ENCODE data around the gene CARMIL1. TPM values are rescaled to one million over a fixed set of nuclear protein-coding genes. Genes with fewer than 3 reads are reported as not detected.

Gene CARMIL1
- total RNA-seq, 2 donors from 2014 or later, result 0.56 to 0.76 TPM

GRCh38 chr6:25341923-25342619 is 62.9 kb downstream of the CARMIL1 start:
- no peak overlapping the region for H3K27ac Mint-ChIP-seq
- ATAC-seq, result no peak
- no peaks in the 10 kb centered on the region for H3K4me1 Mint-ChIP-seq (ENCODE audit: low read depth in 2 of 2)
- H3K27me3 Mint-ChIP-seq, result no peaks in the 10 kb centered on the region
- no peak overlapping the region for H3K4me3 Mint-ChIP-seq
- no peak for DNase-seq (ENCODE audit: low spot score)
- no peaks in the 10 kb centered on the region for H3K9me3 Mint-ChIP-seq
- no peaks in the 10 kb centered on the region for H3K36me3 Mint-ChIP-seq

GRCh38 chr6:25342802-25343201 is 63.6 kb downstream of the CARMIL1 start:
- Mint-ChIP-seq H3K36me3 (no peaks in the 10 kb centered on the region), H3K9me3 (no peaks in the 10 kb centered on the region), H3K4me3 (no peak overlapping the region), H3K4me1 (ENCODE audit: low read depth in 2 of 2) (no peaks in the 10 kb centered on the region), H3K27ac (no peak overlapping the region), H3K27me3 (no peaks in the 10 kb centered on the region)
- DNase-seq (ENCODE audit: low spot score) (no peak), ATAC-seq (no peak)

- H3K27ac Mint-ChIP-seq, result no peak overlapping the region
- H3K27me3 Mint-ChIP-seq, result no peaks in the 10 kb centered on the region
- H3K36me3 Mint-ChIP-seq, result no peaks in the 10 kb centered on the region
- no peak overlapping the region for H3K4me3 Mint-ChIP-seq
- ATAC-seq (no peak), DNase-seq (ENCODE audit: low spot score) (no peak)
- H3K9me3 Mint-ChIP-seq, result no peaks in the 10 kb centered on the region
- no peaks in the 10 kb centered on the region for H3K4me1 Mint-ChIP-seq (ENCODE audit: low read depth in 2 of 2)
Observed at GRCh38 chr6:25343984-25344383, 64.8 kb downstream of the CARMIL1 start.

GRCh38 chr6:25344827-25345226 is 65.7 kb downstream of the CARMIL1 start:
- Mint-ChIP-seq H3K36me3 (no peaks in the 10 kb centered on the region), H3K27ac (no peak overlapping the region), H3K4me3 (no peak overlapping the region), H3K4me1 (ENCODE audit: low read depth in 2 of 2) (no peaks in the 10 kb centered on the region), H3K9me3 (no peaks in the 10 kb centered on the region), H3K27me3 (no peaks in the 10 kb centered on the region)
- no peak for ATAC-seq
- DNase-seq (ENCODE audit: low spot score), result no peak

GRCh38 chr6:25346064-25346463 is 66.9 kb downstream of the CARMIL1 start:
- DNase-seq (ENCODE audit: low spot score) (no peak), ATAC-seq (no peak)
- H3K36me3 Mint-ChIP-seq, result no peaks in the 10 kb centered on the region
- H3K27ac Mint-ChIP-seq, result no peak overlapping the region
- no peaks in the 10 kb centered on the region for H3K9me3 Mint-ChIP-seq
- H3K27me3 Mint-ChIP-seq, result no peaks in the 10 kb centered on the region
- H3K4me3 Mint-ChIP-seq, result no peak overlapping the region
- H3K4me1 Mint-ChIP-seq (ENCODE audit: low read depth in 2 of 2), result no peaks in the 10 kb centered on the region

- Mint-ChIP-seq H3K4me1 (ENCODE audit: low read depth in 2 of 2) (no peaks in the 10 kb centered on the region), H3K36me3 (no peaks in the 10 kb centered on the region), H3K4me3 (no peak overlapping the region), H3K27ac (no peak overlapping the region), H3K27me3 (no peaks in the 10 kb centered on the region), H3K9me3 (no peaks in the 10 kb centered on the region)
- DNase-seq (ENCODE audit: low spot score), result no peak
- no peak for ATAC-seq
Observed at GRCh38 chr6:25350573-25350972, 71.4 kb downstream of the CARMIL1 start.

GRCh38 chr6:25351485-25351884 is 72.3 kb downstream of the CARMIL1 start:
- Mint-ChIP-seq H3K4me3 (no peak overlapping the region), H3K4me1 (ENCODE audit: low read depth in 2 of 2) (no peaks in the 10 kb centered on the region), H3K27ac (no peak overlapping the region), H3K9me3 (no peaks in the 10 kb centered on the region), H3K36me3 (no peaks in the 10 kb centered on the region), H3K27me3 (no peaks in the 10 kb centered on the region)
- no peak for ATAC-seq
- no peak for DNase-seq (ENCODE audit: low spot score)

GRCh38 chr6:25352285-25352684 is 73.1 kb downstream of the CARMIL1 start:
- Mint-ChIP-seq H3K9me3 (no peaks in the 10 kb centered on the region), H3K36me3 (no peaks in the 10 kb centered on the region), H3K27me3 (no peaks in the 10 kb centered on the region), H3K27ac (no peak overlapping the region), H3K4me1 (ENCODE audit: low read depth in 2 of 2) (no peaks in the 10 kb centered on the region), H3K4me3 (no peak overlapping the region)
- ATAC-seq (no peak), DNase-seq (ENCODE audit: low spot score) (no peak)

- Mint-ChIP-seq H3K4me3 (no peak overlapping the region), H3K36me3 (no peaks in the 10 kb centered on the region), H3K9me3 (no peaks in the 10 kb centered on the region), H3K27ac (no peak overlapping the region), H3K4me1 (ENCODE audit: low read depth in 2 of 2) (no peaks in the 10 kb centered on the region), H3K27me3 (peaks cover 2% of the 10 kb centered on the region in 2 donors)
- ATAC-seq (no peak), DNase-seq (ENCODE audit: low spot score) (no peak)
Observed at GRCh38 chr6:25354078-25354932, 75.1 kb downstream of the CARMIL1 start.

- ATAC-seq, result no peak
- H3K4me3 Mint-ChIP-seq, result no peak overlapping the region
- H3K27ac Mint-ChIP-seq, result no peak overlapping the region
- DNase-seq (ENCODE audit: low spot score), result no peak
- no peaks in the 10 kb centered on the region for H3K9me3 Mint-ChIP-seq
- H3K27me3 Mint-ChIP-seq, result peaks cover 4 to 12% of the 10 kb centered on the region in 2 donors
- H3K4me1 Mint-ChIP-seq (ENCODE audit: low read depth in 2 of 2), result no peaks in the 10 kb centered on the region
- H3K36me3 Mint-ChIP-seq, result no peaks in the 10 kb centered on the region
Observed at GRCh38 chr6:25359191-25359861, 80.2 kb downstream of the CARMIL1 start.

- H3K9me3 Mint-ChIP-seq, result no peaks in the 10 kb centered on the region
- no peak overlapping the region for H3K27ac Mint-ChIP-seq
- no peak overlapping the region for H3K4me3 Mint-ChIP-seq
- H3K36me3 Mint-ChIP-seq, result no peaks in the 10 kb centered on the region
- no peaks in the 10 kb centered on the region for H3K4me1 Mint-ChIP-seq (ENCODE audit: low read depth in 2 of 2)
- peaks cover 4 to 12% of the 10 kb centered on the region in 2 donors for H3K27me3 Mint-ChIP-seq
- ATAC-seq, result no peak
- DNase-seq (ENCODE audit: low spot score), result no peak
Observed at GRCh38 chr6:25359891-25360290, 80.7 kb downstream of the CARMIL1 start.

- Mint-ChIP-seq H3K27ac (no peak overlapping the region), H3K36me3 (no peaks in the 10 kb centered on the region), H3K4me1 (ENCODE audit: low read depth in 2 of 2) (no peaks in the 10 kb centered on the region), H3K4me3 (no peak overlapping the region), H3K27me3 (peaks cover 4 to 12% of the 10 kb centered on the region in 2 donors), H3K9me3 (no peaks in the 10 kb centered on the region)
- no peak for ATAC-seq
- no peak for DNase-seq (ENCODE audit: low spot score)
Observed at GRCh38 chr6:25360621-25361020, 81.4 kb downstream of the CARMIL1 start.

GRCh38 chr6:25363427-25363826 is 84.3 kb downstream of the CARMIL1 start:
- no peak overlapping the region for H3K27ac Mint-ChIP-seq
- peaks cover 12 to 15% of the 10 kb centered on the region in 2 donors for H3K4me1 Mint-ChIP-seq (ENCODE audit: low read depth in 2 of 2)
- H3K9me3 Mint-ChIP-seq, result no peaks in the 10 kb centered on the region
- ATAC-seq, result no peak
- no peak for DNase-seq (ENCODE audit: low spot score)
- no peaks in the 10 kb centered on the region for H3K36me3 Mint-ChIP-seq
- H3K27me3 Mint-ChIP-seq, result peaks cover 4 to 12% of the 10 kb centered on the region in 2 donors
- H3K4me3 Mint-ChIP-seq, result no peak overlapping the region

GRCh38 chr6:25365154-25365553 is 86.0 kb downstream of the CARMIL1 start:
- Mint-ChIP-seq H3K36me3 (no peaks in the 10 kb centered on the region), H3K4me3 (no peak overlapping the region), H3K27ac (no peak overlapping the region), H3K27me3 (peaks cover 0 to 2% of the 10 kb centered on the region in 2 donors), H3K9me3 (no peaks in the 10 kb centered on the region), H3K4me1 (ENCODE audit: low read depth in 2 of 2) (peaks cover 15% of the 10 kb centered on the region in 2 donors)
- DNase-seq (ENCODE audit: low spot score), result no peak
- ATAC-seq, result no peak
